ENCODE measurements around the gene FBXO42.

The FBXO42 gene

GRCh38 chr1:16199700-16200099 lies 152.6 kb downstream of the FBXO42 start:
- no peak for DNase-seq

- no peak for DNase-seq
Observed at GRCh38 chr1:16199157-16199501, 153.2 kb downstream of the FBXO42 start.

DNA sequence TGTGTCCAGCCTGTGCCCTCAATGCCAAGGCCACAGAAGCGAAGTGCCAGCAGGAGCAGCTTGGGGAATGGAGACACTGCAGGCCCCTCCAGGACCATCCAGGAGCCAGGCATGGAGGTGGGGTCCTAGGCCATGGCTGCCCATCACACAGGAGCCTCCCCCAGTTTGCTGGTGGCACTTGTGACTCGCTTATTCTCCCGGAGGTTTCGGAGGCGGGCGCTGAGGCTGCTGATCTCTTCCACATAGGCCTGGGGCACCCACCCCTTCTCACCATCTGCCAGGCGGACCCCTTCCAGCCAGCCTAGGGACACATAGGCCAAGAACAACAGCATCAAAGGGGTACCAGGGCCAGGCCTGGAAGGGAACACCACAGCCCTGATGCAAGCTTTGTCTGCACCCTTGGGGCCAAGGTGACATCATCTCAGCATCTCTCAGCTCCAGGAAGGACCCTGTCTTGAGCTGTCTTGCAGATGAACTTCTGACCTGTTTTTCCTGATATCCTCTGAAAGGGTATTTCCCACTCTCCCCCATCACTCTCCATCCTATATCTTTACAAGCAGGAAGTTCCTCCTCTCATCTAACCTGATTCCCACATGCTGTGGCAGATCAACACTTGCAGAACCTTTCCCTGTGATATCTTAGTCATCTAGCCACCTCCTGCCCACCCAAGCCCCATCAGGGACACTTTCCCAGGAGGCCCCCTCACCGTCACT lies 153.7 kb downstream of the FBXO42 start:
- DNase-seq = no peak

GRCh38 chr1:16196874-16197273 lies 155.4 kb downstream of the FBXO42 start:
- no peak for DNase-seq

Measured in COR-L47 (cell line).